CD14-positive monocyte (primary cell): ENCODE measurements around the gene LHX3. TPM values are rescaled to one million over a fixed set of nuclear protein-coding genes. Genes with fewer than 3 reads are reported as not detected.

Source experiments
- DNase-seq, 3 donors: peaks; one replicate each; pipeline ENCODE4 v3.0.0-alpha.2; 2011 to 2022
- H2AFZ ChIP-seq: 2 replicates; pipeline ENCODE4 v1.6.0; 2012; ENCODE audit warnings: mild to moderate bottlenecking, low read depth, low read length, inconsistent platforms; ENCODE audit not compliant: insufficient read depth, poor library complexity, severe bottlenecking
- H3K27ac ChIP-seq, 2 donors: 1 replicate in 1 of 2; 2 replicates in 1 of 2; pipeline ENCODE4 v1.5.1; 2012 to 2013; ENCODE audit warnings: low read length in 2 of 2, control low read depth in 1 of 2, inconsistent platforms in 1 of 2, low read depth in 1 of 2, mild to moderate bottlenecking in 1 of 2
- H3K27me3 ChIP-seq, 2 donors: one replicate each; pipeline versions ENCODE4 v1.6.0 to v1.6.1; 2011 to 2013; ENCODE audit warnings: low read length in 2 of 2; ENCODE audit not compliant: control insufficient read depth in 2 of 2, insufficient read depth in 2 of 2
- H3K36me3 ChIP-seq, 2 donors: replicated peaks in 1 of 2; 1 replicate in 1 of 2; 2 replicates in 1 of 2; pipeline versions ENCODE4 v1.5.1 to v1.6.1; 2012 to 2013; ENCODE audit warnings: low read length in 2 of 2, control low read depth in 1 of 2, inconsistent platforms in 1 of 2, mild to moderate bottlenecking in 1 of 2; ENCODE audit not compliant: insufficient read depth in 2 of 2, control insufficient read depth in 1 of 2
- H3K4me1 ChIP-seq, 2 donors: 1 replicate in 1 of 2; 2 replicates in 1 of 2; pipeline versions ENCODE4 v1.5.1 to v1.6.1; 2012 to 2013; ENCODE audit warnings: low read length in 2 of 2, control low read depth in 1 of 2, inconsistent platforms in 1 of 2, mild to moderate bottlenecking in 1 of 2, moderate library complexity in 1 of 2; ENCODE audit not compliant: insufficient read depth in 2 of 2, control insufficient read depth in 1 of 2
- H3K4me2 ChIP-seq: replicated peaks from 2 replicates; pipeline ENCODE3; 2012; ENCODE audit warnings: low read length, moderate library complexity, mild to moderate bottlenecking; ENCODE audit not compliant: poor library complexity, severe bottlenecking; ENCODE audit errors: extremely low read depth
- H3K4me3 ChIP-seq, 3 experiments: fragments of 200-600 bp in 1 of 3; sonication (generic) in 1 of 3; replicated peaks in 1 of 3; 1 replicate in 2 of 3; 2 replicates in 1 of 3; pipeline ENCODE4 v1.5.1; 2011 to 2013; ENCODE audit warnings: low read length in 3 of 3, mild to moderate bottlenecking in 3 of 3, control low read depth in 2 of 3, low read depth in 2 of 3, inconsistent platforms in 1 of 3, moderate library complexity in 1 of 3
- H3K79me2 ChIP-seq: 2 replicates; pipeline ENCODE4 v1.6.0; 2012; ENCODE audit warnings: mild to moderate bottlenecking, control low read depth, inconsistent platforms, low read length, moderate library complexity; ENCODE audit not compliant: insufficient read depth
- H3K9ac ChIP-seq: 2 replicates; pipeline ENCODE4 v1.6.0; 2017; ENCODE audit warnings: low read length, mild to moderate bottlenecking; ENCODE audit not compliant: insufficient read depth, poor library complexity, severe bottlenecking
- H3K9me3 ChIP-seq, 2 donors: replicated peaks in 1 of 2; 1 replicate in 1 of 2; 2 replicates in 1 of 2; pipeline versions ENCODE4 v1.5.1 to v1.6.1; 2012 to 2013; ENCODE audit warnings: low read length in 2 of 2, control low read depth in 1 of 2; ENCODE audit not compliant: control insufficient read depth in 1 of 2, insufficient read depth in 1 of 2
- H4K20me1 ChIP-seq: 2 replicates; pipeline ENCODE4 v1.6.0; 2012; ENCODE audit warnings: mild to moderate bottlenecking, low read length, control low read depth, moderate library complexity; ENCODE audit not compliant: insufficient read depth
- H3K27ac Mint-ChIP-seq, 7 donors: one replicate each; pipeline ENCODE4 v1.8.0; 2020; ENCODE audit warnings: mild to moderate bottlenecking in 7 of 7, mixed read lengths in 7 of 7, moderate library complexity in 6 of 7, inconsistent platforms in 2 of 7
- H3K27me3 Mint-ChIP-seq, 3 donors: one replicate each; pipeline ENCODE4 v1.8.0; 2021 to 2022; ENCODE audit warnings: low read depth in 3 of 3, mild to moderate bottlenecking in 3 of 3, mixed read lengths in 3 of 3, moderate library complexity in 3 of 3, inconsistent platforms in 1 of 3
- H3K36me3 Mint-ChIP-seq, 2 donors: one replicate each; pipeline ENCODE4 v1.8.0; 2020; ENCODE audit warnings: mixed read lengths in 2 of 2, inconsistent platforms in 1 of 2, mild to moderate bottlenecking in 1 of 2
- H3K4me1 Mint-ChIP-seq: one replicate; pipeline ENCODE4 v1.8.0; 2020; ENCODE audit warnings: mild to moderate bottlenecking, mixed read lengths
- H3K4me3 Mint-ChIP-seq, 2 donors: one replicate each; pipeline ENCODE4 v1.8.0; 2020; ENCODE audit warnings: mild to moderate bottlenecking in 2 of 2, mixed read lengths in 2 of 2, moderate library complexity in 1 of 2
- H3K9me3 Mint-ChIP-seq, 7 donors: one replicate each; pipeline ENCODE4 v1.8.0; 2020 to 2022; ENCODE audit warnings: mixed read lengths in 7 of 7, mild to moderate bottlenecking in 6 of 7, moderate library complexity in 6 of 7, inconsistent platforms in 2 of 7
- CTCF ChIP-seq: fragments of 200-600 bp; IDR thresholded peaks from one replicate; pipeline ENCODE4 v1.8.0; 2022; ENCODE audit warnings: antibody characterized with exemption, mild to moderate bottlenecking
- WGBS: methylation state at CpG from one replicate; pipeline ENCODE4 v1.1.5; 2013; ENCODE audit warnings: missing lambda C conversion rate; ENCODE audit not compliant: insufficient coverage; 5-methylcytosine and 5-hydroxymethylcytosine counted together
- intact Hi-C, 2 donors: fragments of 100-400 bp; cut with micrococcal nuclease; formaldehyde crosslinking; loops; one replicate each; pipeline versions ENCODE4 v1.15.0 to v1.15.1; 2023
- polyA plus RNA-seq, 3 donors: library from polyadenylated mRNA; depleted of rRNA in 1 of 3; unstranded in 2 of 3; stranded (reverse) in 1 of 3; fragments of 300-500 nt in 2 of 3; fragments of >200 nt in 1 of 3; fragmentation: Illumina TruSeq in 2 of 3; gene quantifications; 1 replicate in 2 of 3; 2 replicates in 1 of 3; pipeline ENCODE4 v1.2.3, GENCODE V29; 2012 to 2021

Gene LHX3
- polyA plus RNA-seq, 3 donors: not detected

GRCh38 chr9:136252846-136253245 is 47.9 kb upstream of the LHX3 start:
- H3K4me1 ChIP-seq: no peaks in the 10 kb centered on the region
- H3K9me3 ChIP-seq: no peaks in the 10 kb centered on the region
- H3K4me2 ChIP-seq: no peak overlapping the region
- H3K36me3 Mint-ChIP-seq: no peaks in the 10 kb centered on the region
- peaks cover 2 to 12% (median 6%) of the 10 kb centered on the region in 3 donors for H3K27me3 Mint-ChIP-seq
- H3K4me3 ChIP-seq: no peak overlapping the region
- WGBS: 95% methylated on average over 9 of the region's 10 CpGs
- H3K9ac ChIP-seq: no peak overlapping the region
- no peaks in the 10 kb centered on the region for H3K79me2 ChIP-seq
- intact Hi-C loops: no loop called here
- no peaks in the 10 kb centered on the region for H3K27me3 ChIP-seq
- no peaks in the 10 kb centered on the region for H3K4me1 Mint-ChIP-seq
- DNase-seq: no peak
- no peak overlapping the region for H3K27ac ChIP-seq
- H3K9me3 Mint-ChIP-seq: no peaks in the 10 kb centered on the region
- no peak overlapping the region for H3K4me3 Mint-ChIP-seq
- TF ChIP-seq CTCF: no peak
- H3K36me3 ChIP-seq: no peaks in the 10 kb centered on the region
- H2AFZ ChIP-seq: no peak overlapping the region
- H3K27ac Mint-ChIP-seq: no peak overlapping the region
- H4K20me1 ChIP-seq: no peaks in the 10 kb centered on the region

GRCh38 chr9:136252281-136252680 is 47.4 kb upstream of the LHX3 start:
- H3K9ac ChIP-seq: no peak overlapping the region
- H2AFZ ChIP-seq: no peak overlapping the region
- 88% methylated on average over 14 of the region's 29 CpGs for WGBS
- no peaks in the 10 kb centered on the region for H3K79me2 ChIP-seq
- H3K36me3 ChIP-seq: no peaks in the 10 kb centered on the region
- H3K27ac ChIP-seq: no peak overlapping the region
- intact Hi-C loops: no loop called here
- Mint-ChIP-seq H3K27me3 (peaks cover 2 to 12% (median 9%) of the 10 kb centered on the region in 3 donors), H3K27ac (no peak overlapping the region), H3K36me3 (no peaks in the 10 kb centered on the region), H3K9me3 (no peaks in the 10 kb centered on the region), H3K4me1 (no peaks in the 10 kb centered on the region), H3K4me3 (no peak overlapping the region)
- H3K9me3 ChIP-seq: no peaks in the 10 kb centered on the region
- H3K4me1 ChIP-seq: no peaks in the 10 kb centered on the region
- DNase-seq: no peak
- H3K4me3 ChIP-seq: no peak overlapping the region
- TF ChIP-seq CTCF: no peak
- H3K27me3 ChIP-seq: no peaks in the 10 kb centered on the region
- no peaks in the 10 kb centered on the region for H4K20me1 ChIP-seq
- H3K4me2 ChIP-seq: no peak overlapping the region
